MCF 10A (cell line): ENCODE data around the gene TMC8. TPM values are rescaled to one million over a fixed set of nuclear protein-coding genes. Genes with fewer than 3 reads are reported as not detected.

Experiments
- BruUV-seq: library from RNA; stranded (reverse); fragments of 400-500 nt; replicated peaks from 2 replicates; lab custom pipeline; 2021; lab: Mats Ljungman, UMichigan
- CTCF ChIA-PET: fragments of 300-600 bp; sonication (Branson Sonifier 250); formaldehyde crosslinking; extraction: SDS; loops from one replicate; lab custom pipeline; 2021; ENCODE audit warnings: antibody characterized with exemption, inconsistent platforms; lab: Yijun Ruan, JAX
- POLR2A ChIA-PET: fragments of 300-600, 350-650 bp; sonication (Branson Sonifier 250); formaldehyde crosslinking; extraction: SDS; loops from one replicate; lab custom pipeline; 2020; ENCODE audit warnings: antibody characterized with exemption, inconsistent platforms; lab: Yijun Ruan, JAX
- DNase-seq: peaks from one replicate; pipeline ENCODE4 v3.0.0-alpha.2; 2018; ENCODE audit not compliant: unreplicated experiment
- H3K27ac Mint-ChIP-seq: one replicate; pipeline ENCODE4 v1.8.0; 2022; ENCODE audit warnings: mild to moderate bottlenecking, low read depth, mixed read lengths; ENCODE audit not compliant: unreplicated experiment
- H3K27me3 Mint-ChIP-seq: one replicate; pipeline ENCODE4 v1.8.0; 2022; ENCODE audit warnings: mixed read lengths; ENCODE audit not compliant: insufficient read depth, unreplicated experiment
- H3K36me3 Mint-ChIP-seq: one replicate; pipeline ENCODE4 v1.8.0; 2022; ENCODE audit warnings: mild to moderate bottlenecking, moderate library complexity, mixed read lengths; ENCODE audit not compliant: insufficient read depth, unreplicated experiment
- H3K4me1 Mint-ChIP-seq: one replicate; pipeline ENCODE4 v1.8.0; 2022; ENCODE audit warnings: mixed read lengths; ENCODE audit not compliant: insufficient read depth, unreplicated experiment
- H3K4me3 Mint-ChIP-seq: one replicate; pipeline ENCODE4 v1.8.0; 2022; ENCODE audit warnings: mild to moderate bottlenecking, moderate library complexity, mixed read lengths; ENCODE audit not compliant: unreplicated experiment
- H3K9me3 Mint-ChIP-seq: one replicate; pipeline ENCODE4 v1.8.0; 2022; ENCODE audit warnings: mixed read lengths; ENCODE audit not compliant: unreplicated experiment
- CTCF ChIP-seq: fragments of 200-600 bp; IDR thresholded peaks from one replicate; pipeline ENCODE4 v1.8.0; 2022; ENCODE audit warnings: antibody characterized with exemption, mild to moderate bottlenecking; ENCODE audit not compliant: unreplicated experiment
- intact Hi-C: fragments of 100-400 bp; cut with micrococcal nuclease; formaldehyde crosslinking; loops from 2 replicates; pipeline ENCODE4 v1.14.1; 2022
- total RNA-seq: library from RNA; stranded (reverse); gene quantifications from 2 replicates; pipeline ENCODE4 v1.2.3, GENCODE V29; 2022

The TMC8 gene
- total RNA-seq, 1 experiment from 2014 or later, result not detected

- Mint-ChIP-seq H3K9me3 (no peaks in the 10 kb centered on the region), H3K27ac (peak overlapping the region; percentile 65), H3K36me3 (no peaks in the 10 kb centered on the region), H3K4me3 (peak overlapping the region; percentile 23), H3K4me1 (peaks cover 9% of the 10 kb centered on the region), H3K27me3 (no peaks in the 10 kb centered on the region)
- intact Hi-C loops, result loop anchor here (1.0 kb wide), 1 partner anchor 17 kb away; no protein-coding TSS in a partner anchor
- BruUV-seq, result no TSS peak
- no peak for TF ChIP-seq CTCF
- ChIA-PET CTCF (interaction anchor here (0.6 kb wide), 1 partner anchor 292 kb away, joined by 3 read pairs; no protein-coding TSS in a partner anchor), POLR2A (interaction anchor here (1.4 kb wide), 1 partner anchor 18 kb away, joined by 5 read pairs; no protein-coding TSS in a partner anchor)
- DNase-seq, result peak; percentile 88
Measured at GRCh38 chr17:78159575-78160158, 29.1 kb downstream of the TMC8 start.

GRCh38 chr17:78163881-78164747, 33.5 kb downstream of the TMC8 start:
- DNase-seq, result no peak
- no peaks in the 10 kb centered on the region for H3K36me3 Mint-ChIP-seq
- H3K4me3 Mint-ChIP-seq, result no peak overlapping the region
- H3K4me1 Mint-ChIP-seq, result peaks cover 9% of the 10 kb centered on the region
- POLR2A ChIA-PET, result interaction anchor here (0.6 to 1.4 kb wide), 2 partner anchors 22 to 1110 kb away, joined by 3 read pairs; no protein-coding TSS in a partner anchor
- no peak for TF ChIP-seq CTCF
- no peaks in the 10 kb centered on the region for H3K9me3 Mint-ChIP-seq
- H3K27ac Mint-ChIP-seq, result no peak overlapping the region
- no peaks in the 10 kb centered on the region for H3K27me3 Mint-ChIP-seq
- intact Hi-C loops, result no loop called here
- BruUV-seq, result no TSS peak
- CTCF ChIA-PET, result interaction anchor here (0.5 to 1.5 kb wide), 5 partner anchors 12 to 295 kb away, joined by 3 to 4 read pairs (median 3); no protein-coding TSS in a partner anchor

- no peak for TF ChIP-seq CTCF
- ChIA-PET POLR2A (interaction anchor here (0.6 to 1.4 kb wide), 2 partner anchors 23 to 1111 kb away, joined by 3 read pairs; no protein-coding TSS in a partner anchor), CTCF (interaction anchor here (0.5 to 1.5 kb wide), 4 partner anchors 11 to 296 kb away, joined by 3 to 4 read pairs (median 4); no protein-coding TSS in a partner anchor)
- H3K36me3 Mint-ChIP-seq, result no peaks in the 10 kb centered on the region
- BruUV-seq, result no TSS peak
- H3K27me3 Mint-ChIP-seq, result no peaks in the 10 kb centered on the region
- no peak for DNase-seq
- intact Hi-C loops, result no loop called here
- peaks cover 2% of the 10 kb centered on the region for H3K4me1 Mint-ChIP-seq
- H3K4me3 Mint-ChIP-seq, result no peak overlapping the region
- H3K9me3 Mint-ChIP-seq, result no peaks in the 10 kb centered on the region
- no peak overlapping the region for H3K27ac Mint-ChIP-seq
Measured at GRCh38 chr17:78164748-78165607, 34.4 kb downstream of the TMC8 start.
